HG03135 (cell line): ENCODE data around the gene SPOCK2.

ENCODE experiments used
- ATAC-seq: cut with Tn5 transposase; IDR thresholded peaks from one replicate; pipeline ENCODE4 v1.9.1; 2021; ENCODE audit warnings: mild to moderate bottlenecking, moderate library complexity; ENCODE audit not compliant: unreplicated experiment

The SPOCK2 gene

DNA sequence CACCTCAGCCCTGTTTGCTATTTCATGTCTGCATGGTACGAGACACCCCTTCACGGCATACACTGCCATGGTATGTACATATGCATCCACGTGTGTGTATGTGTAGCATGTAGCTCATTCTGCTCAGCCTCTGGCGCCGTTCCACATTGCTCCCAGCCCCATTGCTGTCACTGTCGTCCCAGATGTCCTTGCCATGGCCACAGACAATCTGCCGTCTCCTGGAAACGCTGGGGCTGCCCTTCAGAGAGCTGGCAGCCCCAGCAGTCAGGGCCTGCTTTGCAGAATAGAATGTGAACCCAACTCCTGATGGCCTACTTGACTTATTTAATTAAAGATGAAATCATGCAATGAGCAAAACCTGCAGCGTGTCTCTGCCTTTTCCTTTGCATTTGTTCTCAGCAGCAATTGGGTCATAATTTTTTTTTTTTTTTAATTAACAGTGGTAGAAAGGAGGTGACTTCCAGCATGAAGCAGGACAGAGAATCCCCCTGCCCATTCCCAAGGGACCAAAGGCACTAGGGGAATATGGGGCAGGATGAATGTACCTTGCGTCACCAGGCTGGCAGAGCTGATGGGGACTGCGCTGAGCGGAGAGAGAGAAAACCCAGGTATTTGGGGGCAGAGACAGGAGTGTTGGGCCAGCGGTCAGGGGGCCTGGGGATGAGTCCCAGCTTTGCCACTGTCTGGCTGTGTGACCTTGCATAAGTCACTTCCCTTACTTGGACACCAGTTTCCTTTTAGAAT lies 75.0 kb downstream of the SPOCK2 start:
- no peak for ATAC-seq

DNA sequence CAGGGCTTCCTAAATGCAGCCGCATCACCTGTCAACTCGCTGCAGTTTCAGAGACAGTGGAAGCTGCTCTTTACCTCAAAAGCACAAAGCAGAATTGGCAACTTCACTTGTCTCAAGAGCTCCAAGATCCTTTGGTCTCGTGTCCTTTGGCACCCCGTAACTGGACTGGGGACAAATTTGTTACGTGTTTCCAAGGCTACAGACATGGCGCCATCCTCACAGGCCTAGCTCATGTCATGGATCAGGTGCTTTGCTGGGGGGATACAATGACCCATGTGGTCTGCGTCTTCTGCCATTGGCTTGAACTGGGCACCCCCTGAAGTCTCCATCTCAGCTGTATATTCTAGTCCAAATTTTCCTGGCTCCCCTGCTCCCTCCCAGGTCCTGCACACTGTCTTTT lies 75.6 kb downstream of the SPOCK2 start:
- ATAC-seq: no peak

DNA sequence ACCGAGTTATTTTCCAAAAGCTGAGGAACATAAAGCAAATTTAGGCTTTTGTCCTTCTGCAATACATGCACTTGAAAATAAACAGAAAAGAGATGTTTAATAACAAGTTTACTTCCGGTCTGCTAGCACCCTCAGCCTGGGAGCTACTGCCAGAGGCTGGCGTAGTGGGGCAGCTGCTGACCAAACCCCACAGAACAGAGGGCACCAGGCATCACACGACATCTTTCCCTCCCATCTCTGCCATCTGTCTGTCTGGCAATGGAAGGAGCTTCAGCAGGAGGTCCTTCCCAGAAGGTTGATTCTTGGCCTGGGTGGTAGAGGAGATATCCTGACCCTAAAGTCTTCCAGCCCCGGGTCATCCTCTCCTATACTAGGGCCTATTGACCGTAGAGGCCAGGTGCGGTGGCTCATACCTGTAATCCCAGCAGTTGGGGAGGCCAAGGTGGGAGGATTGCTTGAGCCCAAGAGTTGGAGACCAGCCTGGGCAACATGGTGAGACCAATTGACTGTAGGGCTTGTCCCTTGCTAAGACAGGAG lies 76.3 kb downstream of the SPOCK2 start:
- ATAC-seq: no peak

DNA sequence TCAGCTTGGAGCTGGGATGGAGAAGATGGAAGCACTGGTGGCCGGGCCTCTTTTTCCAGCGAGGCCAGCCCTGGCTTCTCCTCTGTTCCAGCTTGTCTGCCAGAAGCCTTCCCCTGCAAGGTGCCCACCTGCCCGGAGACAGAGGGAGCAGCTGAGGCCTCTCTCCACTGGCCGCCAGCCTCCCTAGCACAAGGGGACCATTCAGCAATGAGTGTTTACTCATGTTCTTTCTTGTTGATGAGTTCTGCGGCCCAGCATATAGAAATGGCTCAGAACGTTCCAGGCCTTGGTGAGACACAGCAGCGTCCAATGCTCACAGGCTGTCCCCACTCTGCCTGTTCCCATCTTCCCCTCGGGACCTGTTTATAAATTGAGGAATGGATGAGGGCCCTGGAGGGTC lies 76.9 kb downstream of the SPOCK2 start:
- no peak for ATAC-seq

DNA sequence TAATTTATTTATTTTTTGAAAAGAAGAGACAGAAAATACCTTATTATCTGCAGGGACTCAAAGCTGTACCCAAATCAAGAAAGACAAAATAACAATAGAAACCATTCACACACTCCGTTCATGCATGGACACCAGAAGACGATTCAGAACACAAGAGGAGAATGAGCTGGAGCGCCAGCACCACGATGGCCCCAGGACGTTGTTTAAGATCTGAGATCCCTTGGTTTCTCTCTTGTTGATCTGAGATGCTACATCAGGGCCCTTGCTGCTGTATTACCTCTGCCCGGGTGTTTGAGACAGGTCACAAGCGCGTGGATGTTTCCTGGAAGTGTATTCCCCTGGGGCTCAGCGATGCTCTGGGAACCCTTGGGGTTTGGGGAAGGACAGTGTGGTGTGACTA lies 77.3 kb downstream of the SPOCK2 start:
- no peak for ATAC-seq

DNA sequence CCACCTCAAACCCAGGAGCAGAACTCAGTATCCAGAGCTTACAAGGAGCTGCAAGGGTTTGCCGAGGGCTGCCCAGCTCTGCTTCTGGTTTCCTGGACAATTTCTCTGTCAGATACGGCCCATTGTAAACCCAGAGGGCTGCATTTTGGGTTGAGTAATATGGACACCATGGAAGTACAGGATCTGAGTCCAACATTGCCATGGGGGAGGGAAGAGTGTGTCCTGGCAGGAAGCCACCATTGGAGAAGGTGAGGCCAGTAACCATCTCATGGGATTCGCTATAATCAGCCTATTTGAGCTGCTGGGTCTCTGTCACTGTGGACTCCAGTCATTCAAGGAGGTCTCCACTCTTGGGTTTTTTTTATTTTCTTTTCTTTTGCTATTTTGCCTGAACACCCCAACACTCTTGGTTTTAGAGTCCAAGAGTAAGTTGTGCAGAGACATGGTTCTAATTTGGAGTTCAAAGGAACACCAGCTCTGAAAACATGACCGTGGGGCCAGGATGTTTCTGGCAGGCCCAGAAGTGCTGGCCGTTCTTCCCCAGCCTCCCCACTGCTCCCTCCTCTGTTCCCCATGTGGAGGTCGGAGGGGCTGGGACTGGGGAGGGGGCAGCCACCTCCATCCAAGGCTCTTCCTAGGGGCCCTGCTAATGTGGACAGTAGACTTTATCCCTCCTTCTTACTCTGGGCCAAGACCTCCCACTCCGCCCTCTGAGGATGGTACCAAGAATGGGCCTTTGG lies 77.9 kb downstream of the SPOCK2 start:
- ATAC-seq: no peak

DNA sequence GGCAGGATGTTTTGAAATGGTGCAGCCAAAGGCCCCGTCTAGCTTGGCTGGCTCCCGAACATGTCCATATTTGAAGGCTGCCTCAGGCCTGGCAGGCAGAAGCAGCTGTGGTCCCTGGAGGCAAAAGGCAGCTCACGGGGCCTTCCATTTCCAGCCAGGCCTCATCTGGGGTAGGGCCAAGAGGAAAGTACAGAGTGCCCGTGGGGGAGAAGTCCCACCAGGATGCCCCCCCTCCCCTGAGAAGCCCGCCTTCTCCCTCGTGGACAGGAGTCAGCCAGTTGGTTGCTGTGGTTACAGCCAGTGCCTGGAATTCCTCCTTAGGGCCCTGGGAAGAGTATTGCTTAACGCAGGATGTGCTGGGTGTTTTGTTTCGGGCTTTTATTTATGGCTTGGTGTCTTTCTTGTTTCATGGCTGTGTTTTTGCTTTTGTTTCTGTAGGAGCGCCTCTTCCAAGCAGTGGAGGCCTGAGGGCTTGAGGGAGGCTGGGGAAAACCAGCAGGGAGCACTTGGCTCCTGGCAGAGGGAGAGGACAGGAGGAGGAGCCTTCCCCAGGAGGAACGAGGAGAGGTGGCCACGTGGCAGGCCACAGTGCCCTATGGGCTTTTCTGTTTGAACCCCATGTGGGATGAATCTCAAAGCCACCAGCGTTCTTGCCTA lies 78.8 kb downstream of the SPOCK2 start:
- ATAC-seq: no peak

DNA sequence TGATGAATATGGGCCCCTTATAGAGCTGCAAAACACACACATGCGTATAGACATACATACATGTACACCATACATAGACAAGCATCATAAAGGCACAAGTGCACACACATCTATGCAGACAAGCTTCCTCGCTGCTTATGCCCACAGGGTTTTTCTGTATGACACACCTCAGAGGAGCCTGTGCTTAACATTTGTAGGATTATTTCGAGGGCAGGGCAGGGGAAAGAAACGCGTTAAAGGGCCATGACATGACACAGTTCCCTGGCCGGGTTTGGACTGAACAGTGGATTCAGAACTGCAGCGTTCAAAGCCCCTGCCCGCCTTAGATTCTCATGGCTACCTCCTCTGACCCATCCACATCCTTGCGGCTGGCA lies 79.3 kb downstream of the SPOCK2 start:
- no peak for ATAC-seq
